Head of caudate nucleus (tissue), 42 donors: ENCODE data around the gene SYNE3.

ENCODE experiments used
- DNase-seq, 42 donors: peaks; one replicate each; pipeline versions ENCODE4 v3.0.0 to v3.0.0-alpha.2; 2020 to 2021; ENCODE audit warnings: mixed read lengths in 7 of 42
- intact Hi-C: fragments of 100-400 bp; cut with DNase I; formaldehyde crosslinking; loops from one replicate; pipeline ENCODE4 v1.15.0; 2022

SYNE3 gene

DNA sequence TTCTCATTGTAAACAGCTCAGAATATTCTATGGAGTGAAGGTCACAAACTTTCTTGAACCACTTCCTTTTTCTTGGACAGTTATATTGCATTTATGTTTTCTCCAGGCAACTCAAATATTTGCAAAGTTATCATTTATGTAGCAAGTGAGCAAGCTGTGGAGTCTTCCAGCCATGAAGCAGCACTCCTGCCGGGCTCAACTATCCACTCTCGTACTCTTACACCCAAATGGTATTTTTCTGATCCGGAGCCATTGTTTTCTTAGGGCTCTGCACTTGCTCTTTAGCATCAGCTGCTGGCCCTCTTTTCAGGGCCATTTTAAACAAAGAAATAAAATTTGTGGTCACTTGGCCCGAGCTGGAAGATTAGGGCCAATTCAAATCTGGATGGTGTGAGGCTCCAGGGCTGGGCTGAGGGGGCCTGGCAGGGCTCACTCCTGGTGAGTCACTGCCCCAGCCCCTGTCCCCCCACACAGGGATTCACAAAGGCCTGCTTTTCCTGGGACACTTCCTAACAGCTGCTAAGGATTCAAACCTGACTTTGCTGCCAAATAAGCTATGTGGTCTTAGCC lies 19.7 kb downstream of the SYNE3 start:
- intact Hi-C loops, result no loop called here
- peak in 9 of 42 donors; percentile 31 to 87 (median 63) for DNase-seq

DNA sequence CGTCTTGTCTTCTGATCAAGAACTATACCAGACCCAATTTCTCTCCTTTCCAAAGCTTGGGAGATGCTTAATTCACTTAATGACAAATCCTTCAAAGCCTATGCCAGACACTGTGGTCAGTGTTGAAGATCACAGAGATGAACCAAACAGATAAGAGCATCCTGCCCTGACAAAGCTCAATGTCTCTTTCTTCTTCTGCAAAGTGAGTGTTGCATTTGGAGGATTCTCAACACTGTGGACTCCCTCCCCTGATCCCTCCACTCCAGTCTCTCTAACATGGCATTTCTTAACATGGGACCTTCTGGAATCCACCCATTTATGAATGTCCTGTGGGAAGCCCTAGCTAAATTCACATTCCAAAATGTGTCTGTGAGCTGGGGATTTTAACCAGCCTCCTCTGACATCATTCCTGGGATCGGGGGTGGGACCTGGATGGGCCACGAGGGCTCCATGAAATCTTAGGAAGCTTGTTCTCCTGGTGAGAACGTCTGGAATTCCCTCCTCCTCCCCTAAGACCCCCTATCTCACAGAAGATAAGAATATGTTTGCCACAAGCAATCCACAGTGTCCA lies 20.3 kb downstream of the SYNE3 start:
- DNase-seq, result no peak
- intact Hi-C loops, result no loop called here

DNA sequence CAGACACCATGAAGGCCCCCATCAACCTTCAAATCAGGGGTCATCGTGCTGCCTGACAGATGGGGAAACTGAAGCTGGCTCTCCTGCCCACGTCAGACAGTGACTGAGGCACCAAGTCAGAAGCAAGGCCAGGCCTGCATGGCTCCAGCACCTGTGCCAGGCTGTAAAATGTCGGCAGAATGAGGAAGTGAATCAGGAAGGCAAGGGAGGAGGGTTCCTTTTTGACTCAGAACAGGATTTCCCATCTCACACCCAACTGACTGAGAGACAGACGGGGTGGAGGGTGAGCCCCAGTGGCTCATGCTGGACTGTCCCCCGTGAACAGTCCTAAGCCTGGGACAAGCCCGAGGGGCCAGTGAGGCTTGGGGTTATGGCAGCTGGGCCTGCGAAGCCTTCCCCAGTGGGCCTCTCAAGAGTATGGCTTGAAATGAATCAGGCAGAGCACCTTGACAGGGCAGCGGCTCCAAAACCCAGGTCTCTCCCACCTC lies 20.9 kb downstream of the SYNE3 start:
- intact Hi-C loops, result no loop called here
- no peak for DNase-seq

DNA sequence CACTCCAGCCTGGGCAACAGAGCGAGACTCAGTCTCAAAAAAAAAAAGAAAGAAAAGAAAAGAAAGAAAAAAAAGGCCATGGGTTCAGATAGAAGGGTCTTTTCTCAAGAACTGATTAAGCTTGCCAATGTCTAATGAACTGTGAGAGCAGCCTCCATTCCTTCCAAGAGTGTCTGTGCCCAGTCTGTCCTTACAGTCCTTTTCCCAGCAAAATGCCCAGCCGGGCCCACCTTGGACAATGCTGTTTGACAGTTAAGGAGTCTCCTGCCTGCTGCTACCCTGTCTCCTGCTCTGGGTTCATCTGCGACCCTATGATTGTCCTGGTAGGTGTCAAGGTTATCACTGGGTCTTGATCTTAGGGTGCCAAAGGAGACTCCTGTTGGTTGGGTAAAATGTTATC lies 21.4 kb downstream of the SYNE3 start:
- intact Hi-C loops, result no loop called here
- DNase-seq, result peak in 1 of 42 donors; percentile 52

DNA sequence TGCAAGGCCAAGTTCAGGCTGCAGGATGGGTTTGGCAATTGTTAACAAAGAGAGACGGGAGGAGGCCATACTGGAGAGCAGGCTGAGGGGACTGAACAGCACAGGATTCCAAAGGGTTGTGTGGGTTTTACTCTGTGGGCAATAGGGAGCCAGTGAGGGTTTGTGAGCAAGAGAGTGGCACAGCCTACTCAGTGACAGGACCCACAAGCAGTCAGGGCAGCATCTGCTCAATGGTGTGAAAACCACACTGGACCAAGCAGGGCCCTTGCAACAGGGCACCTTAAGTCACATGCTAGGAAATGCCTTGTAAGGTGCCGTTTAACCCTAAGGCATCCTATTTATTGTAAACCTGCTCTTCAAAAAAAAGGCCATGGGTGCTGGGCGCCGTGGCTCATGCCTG lies 22.0 kb downstream of the SYNE3 start:
- DNase-seq, result no peak
- intact Hi-C loops, result no loop called here

DNA sequence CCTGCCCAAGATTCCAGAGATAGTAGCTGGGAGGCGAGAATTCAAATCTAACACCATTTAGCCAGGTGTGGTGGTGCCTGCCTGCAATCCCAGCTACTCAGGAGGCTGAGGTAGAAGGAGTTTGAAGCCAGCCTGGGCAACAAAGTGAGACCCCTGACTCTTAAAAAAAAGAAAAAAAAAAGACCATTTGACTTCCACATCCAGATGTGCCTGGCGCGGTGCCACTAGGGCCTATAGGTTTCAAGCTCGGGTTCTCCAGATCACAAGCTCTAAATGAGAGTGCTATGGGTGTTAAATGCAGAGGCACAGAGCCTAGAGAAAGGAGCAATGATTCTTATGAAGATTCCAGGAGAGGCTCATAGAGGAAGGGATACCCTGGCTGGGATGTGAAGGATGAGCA lies 22.5 kb downstream of the SYNE3 start:
- intact Hi-C loops, result no loop called here
- no peak for DNase-seq

DNA sequence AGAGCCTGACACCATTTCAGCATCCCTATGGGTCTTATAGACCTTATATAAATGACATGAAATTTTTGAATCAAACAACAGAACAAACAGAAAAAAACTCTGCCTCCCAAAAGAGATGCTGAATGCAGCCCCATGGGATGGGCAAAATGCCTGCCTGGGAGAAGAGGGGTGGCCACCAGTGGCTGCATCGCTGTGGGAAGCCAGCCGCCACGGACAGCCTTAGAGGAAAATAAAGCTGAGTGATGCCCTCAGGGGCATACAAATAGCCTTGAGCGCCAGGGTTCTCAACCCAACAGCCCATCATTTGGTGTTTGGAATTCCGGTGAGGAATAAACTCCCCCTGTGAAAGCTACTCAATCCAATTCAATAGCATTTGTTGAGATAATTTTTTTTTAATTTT lies 22.9 kb downstream of the SYNE3 start:
- peak in 3 of 42 donors; percentile 27 to 75 (median 42) for DNase-seq

DNA sequence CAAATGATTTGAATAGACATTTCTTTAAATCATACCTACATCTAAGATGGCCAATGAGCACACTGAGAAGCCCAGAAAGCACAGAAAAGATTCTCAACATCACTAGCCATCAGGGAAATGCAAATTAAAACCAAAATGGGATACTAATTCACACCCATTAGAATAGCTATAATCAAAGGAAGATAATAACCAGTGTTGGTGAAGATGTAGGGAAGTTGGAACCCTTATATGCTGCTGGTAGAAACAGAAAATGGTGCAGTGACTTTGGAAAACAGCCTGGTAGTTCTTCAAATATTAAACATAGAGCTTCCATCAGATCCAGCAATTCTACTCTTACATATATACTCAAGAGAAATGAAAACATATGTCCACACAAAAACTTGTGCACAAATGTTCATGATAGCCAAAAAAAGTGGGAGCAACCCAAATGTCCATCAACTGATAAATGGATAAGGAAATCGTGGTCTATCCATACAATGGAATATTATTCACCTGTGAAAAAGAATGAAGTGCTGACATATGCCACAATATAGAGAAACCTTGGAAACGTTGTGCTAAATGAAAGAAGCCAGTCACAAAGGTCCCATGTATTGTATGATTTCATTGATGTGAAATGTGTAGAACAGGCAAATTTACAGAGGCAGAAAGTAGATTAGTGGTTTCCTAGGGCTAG lies 24.4 kb downstream of the SYNE3 start:
- intact Hi-C loops, result no loop called here
- DNase-seq, result no peak

More for the DNA sequence above, 22.9 kb downstream of the SYNE3 start:
- intact Hi-C loops, result no loop called here

DNA sequence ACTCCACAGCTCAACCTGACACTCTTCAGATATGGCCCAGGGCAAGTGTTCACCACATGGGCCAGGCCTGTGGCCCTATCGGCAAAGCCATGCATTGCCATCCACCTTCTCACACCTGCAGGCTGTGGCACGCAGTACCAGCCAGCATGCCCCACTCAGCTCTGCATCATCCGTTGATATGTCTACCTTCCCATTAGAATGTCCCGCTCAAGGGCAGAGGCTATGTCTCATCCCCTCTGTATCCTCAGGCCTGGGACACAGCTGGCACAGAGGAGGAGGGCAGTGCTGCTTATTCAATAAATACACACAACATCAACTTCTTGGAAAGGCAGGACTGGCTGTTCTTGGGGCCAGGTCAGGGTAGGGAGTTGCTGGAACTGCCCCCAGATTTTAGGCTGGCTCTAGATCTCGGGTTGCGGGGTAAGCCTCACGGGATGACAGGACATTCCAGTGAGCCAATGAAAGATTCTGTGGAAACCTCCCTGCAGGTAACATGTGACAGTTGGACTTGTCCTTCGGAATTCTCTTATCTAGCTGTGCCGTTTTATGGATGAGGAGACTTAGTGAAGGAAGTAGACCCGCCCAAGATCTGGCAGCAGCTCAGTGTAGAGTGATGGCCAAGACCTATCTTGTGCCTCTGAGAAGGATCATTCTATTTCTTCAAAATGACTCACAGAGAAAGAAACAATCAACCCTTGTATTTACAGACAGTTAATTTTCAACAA lies 25.6 kb downstream of the SYNE3 start:
- DNase-seq, result no peak
- intact Hi-C loops, result no loop called here

DNA sequence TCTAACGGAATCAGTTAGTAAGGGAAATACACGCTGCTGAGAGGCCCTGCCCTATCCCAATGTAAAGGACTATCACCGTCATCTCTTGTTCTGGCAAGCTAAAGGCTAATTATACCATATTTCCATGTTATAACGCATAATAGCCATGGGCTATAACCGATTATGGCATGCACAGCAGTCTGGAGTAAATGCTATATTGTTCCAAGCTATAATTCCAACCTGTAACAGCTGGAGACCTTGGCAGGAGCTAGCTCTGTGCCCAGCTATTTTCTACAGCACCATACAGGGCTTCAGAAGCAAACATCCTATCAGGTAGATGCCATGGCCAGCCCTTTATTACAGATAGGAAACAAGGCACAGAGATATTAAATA lies 26.3 kb downstream of the SYNE3 start:
- intact Hi-C loops, result no loop called here
- no peak for DNase-seq

DNA sequence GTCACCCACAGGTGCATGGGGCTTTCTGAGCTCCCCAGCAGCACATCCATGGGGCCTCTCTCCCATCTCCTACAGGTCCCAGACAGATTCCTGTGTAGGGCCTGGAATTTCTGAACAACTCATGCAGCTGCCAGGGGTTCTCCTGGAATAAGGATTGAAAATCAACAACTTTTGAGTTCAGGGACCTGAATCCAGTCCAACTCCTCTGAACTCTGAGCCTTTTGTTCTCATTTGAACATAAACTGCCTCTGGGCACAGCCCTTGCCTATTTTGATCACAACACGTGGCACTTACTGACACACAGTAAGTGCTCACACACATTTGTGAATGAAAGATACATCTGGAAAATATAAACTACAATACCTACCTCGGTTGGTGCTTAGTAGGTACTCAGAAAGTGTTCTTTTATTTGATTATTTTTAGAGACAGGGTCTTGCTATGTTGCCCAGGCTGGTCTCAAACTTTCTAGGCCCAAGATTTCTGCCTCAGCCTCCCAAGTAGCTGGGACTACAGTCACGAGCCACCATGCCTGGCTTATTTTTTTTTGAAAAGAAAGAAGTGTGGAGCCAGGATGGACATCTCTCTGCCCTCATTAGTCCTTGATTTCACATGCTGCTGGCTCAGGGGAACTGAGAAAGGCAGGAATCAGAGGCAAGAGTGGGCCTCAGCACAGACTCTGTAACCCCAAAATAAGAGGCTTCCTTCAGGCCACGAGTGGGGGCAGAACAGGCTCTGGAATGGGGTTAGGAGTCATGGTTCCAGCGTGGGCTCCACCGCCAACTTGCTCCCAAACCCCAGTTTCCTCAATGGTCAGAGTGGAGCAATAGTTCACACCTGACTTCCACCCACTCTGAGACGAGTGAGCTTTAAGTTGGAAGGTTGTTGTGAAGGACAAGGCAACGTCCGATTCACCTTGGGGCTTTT lies 27.0 kb downstream of the SYNE3 start:
- intact Hi-C loops, result no loop called here
- peak in 1 of 42 donors; percentile 27 for DNase-seq

DNA sequence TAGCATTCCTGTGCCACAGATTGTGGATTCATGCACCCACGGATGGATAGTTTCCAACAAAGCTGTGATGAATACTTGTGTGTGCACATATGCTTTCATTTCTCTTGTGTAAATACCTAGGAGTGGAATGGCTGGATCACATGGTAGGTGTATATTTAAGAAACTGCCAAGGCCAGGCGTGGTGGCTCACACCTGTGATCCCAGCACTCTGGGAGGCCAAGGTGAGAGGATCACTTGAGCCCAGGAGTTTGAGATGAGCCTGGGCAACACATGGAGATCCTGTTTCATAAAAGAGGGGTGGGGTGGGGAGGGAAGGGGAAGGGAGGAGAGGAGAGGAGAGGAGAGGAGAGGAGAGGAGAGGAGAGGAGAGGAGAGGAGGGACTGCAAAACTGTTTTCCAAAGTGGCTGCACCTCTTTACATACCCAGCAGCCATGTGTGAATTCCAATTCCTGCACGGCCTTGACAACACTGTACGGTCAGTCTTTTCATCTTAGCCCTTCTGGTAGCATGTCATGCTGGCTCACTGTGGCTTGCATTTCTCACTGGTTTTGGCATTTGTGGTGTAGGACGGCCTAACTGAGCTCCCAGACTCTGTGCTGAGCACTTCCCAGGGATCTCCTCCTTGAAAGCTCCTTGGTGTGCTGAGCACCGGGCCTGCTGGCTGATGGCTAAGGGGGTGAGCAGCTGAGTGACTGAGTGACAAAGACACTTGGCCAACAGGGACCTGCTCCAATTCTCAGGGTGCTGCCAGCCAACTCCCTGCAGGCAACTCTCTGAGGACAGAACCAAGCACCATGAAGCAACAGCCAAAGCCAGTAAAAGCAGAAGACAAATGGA lies 27.9 kb downstream of the SYNE3 start:
- intact Hi-C loops, result no loop called here
- DNase-seq, result peak in 29 of 42 donors; percentile 31 to 80 (median 56)

DNA sequence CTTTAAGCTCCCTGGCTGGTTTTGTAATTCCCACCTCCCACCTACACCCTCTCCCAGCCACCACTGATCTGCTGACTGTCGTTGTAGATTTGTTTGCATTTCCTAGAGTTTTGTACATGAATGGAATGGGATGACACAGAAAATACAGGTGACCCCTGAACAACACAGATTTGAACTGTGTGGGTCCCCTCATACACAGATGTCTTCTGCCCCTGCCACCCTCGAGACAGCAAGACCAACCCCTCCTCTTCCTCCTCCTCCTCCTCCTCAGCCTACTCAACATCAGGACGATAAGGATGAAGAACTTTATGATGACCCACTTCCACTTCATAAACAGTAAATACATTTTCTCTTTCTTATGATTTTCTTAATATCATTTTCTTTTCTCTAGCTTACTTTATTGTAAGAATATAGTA lies 28.8 kb downstream of the SYNE3 start:
- intact Hi-C loops, result no loop called here
- no peak for DNase-seq

DNA sequence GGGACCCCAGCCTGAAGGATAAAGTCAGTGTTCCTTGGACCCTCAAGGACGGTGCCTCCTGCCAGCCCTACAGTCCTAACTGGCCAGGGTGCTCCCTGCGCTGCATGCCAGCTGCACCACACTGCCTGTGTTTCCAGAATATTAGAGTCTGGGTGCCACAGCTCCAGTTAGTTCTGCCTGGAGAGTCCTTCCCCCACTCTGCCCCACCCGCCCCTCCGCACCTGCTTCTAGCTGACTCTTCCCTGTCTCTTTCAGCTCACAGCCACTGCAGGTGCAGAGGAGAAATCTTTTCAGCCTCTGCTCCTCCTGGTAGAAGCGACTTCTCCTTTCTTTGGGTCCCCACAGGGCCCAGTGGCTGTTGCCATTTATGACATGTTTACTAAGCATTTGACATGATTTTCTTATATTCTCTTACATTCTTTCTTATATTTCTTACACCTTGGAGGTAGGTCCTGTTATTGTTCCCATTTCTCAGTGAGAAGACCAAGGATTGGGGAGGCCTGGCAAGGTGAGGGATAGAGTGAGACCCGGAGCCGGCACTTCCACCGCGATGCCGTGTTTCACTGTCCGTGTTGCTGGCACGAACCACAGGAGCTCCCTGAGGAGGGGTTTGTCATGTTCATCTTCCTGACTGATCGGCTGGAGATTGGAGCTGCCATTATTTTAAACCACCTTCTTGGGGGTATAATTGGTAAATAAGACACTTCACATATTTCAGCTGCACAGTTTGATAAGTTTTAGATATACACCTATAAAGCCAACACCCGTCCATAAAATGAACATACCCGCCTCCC lies 29.4 kb downstream of the SYNE3 start:
- intact Hi-C loops, result no loop called here

DNA sequence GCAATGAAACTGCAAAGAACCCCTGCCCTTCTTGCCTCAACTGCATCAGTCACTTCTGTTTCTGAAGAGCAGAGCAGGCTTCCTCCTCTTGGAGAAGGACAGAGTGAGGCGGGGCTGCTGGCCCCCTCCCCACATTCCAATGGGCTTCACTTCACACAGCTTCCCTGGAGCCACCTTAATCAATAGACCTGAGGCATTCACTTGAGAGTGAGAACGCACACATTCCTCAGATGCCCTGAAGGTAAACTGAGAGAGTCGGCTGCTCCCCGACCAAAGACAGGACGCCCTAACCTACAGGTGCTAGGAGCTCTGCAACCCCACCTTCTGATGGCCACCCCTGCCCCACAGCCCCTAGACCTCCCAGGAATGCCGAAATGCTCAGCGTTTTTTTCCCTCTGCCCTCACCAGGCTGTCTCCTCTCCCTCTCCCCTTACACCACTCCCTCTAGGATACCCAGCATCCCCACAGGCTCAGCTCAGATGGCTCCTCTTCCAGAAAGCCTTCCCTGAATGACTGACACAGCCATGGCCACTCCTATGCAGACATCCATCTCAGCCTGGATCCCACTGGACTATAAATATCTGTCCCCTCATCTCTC lies 31.1 kb downstream of the SYNE3 start:
- DNase-seq, result no peak
- intact Hi-C loops, result no loop called here

More for the DNA sequence above, 29.4 kb downstream of the SYNE3 start:
- no peak for DNase-seq

DNA sequence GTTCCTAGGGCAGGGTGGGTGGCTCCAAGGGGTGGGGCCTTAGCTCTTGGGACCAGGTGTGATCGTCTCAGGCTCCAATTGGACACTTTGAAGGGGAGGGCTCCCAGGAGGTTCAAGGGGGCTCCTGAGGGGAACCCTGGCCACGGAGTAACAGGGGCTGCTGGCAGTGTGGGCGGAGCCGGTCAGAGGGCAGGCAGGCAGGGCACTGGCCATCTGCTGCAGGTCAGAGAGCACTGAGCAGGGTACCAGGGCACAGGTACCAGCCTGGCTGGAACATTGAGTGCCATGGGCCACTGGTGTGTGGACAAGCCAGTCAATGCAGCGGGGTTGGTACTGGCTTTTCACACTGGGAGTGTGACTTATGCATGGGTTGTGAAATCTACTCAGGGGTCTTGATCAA lies 32.2 kb downstream of the SYNE3 start:
- DNase-seq, result no peak
- intact Hi-C loops, result no loop called here
